Choroid plexus epithelial cell (primary cell): ENCODE measurements around the gene HCAR3.

ENCODE experiments used
- DNase-seq: peaks from one replicate; pipeline ENCODE4 v3.0.0-alpha.2; 2010; ENCODE audit warnings: low read depth
- H3K4me3 ChIP-seq: 2 replicates; pipeline ENCODE4 v1.5.1; 2011; ENCODE audit warnings: low read depth, mild to moderate bottlenecking, control low read depth, low read length, moderate library complexity
- TF ChIP-seq, protein P1 (sequence below): conservative IDR thresholded peaks from 2 replicates; pipeline ENCODE4 v1.5.1; 2011; ENCODE audit warnings: low read depth, mild to moderate bottlenecking, control low read depth, inconsistent platforms, low read length, moderate library complexity

Gene HCAR3

DNA sequence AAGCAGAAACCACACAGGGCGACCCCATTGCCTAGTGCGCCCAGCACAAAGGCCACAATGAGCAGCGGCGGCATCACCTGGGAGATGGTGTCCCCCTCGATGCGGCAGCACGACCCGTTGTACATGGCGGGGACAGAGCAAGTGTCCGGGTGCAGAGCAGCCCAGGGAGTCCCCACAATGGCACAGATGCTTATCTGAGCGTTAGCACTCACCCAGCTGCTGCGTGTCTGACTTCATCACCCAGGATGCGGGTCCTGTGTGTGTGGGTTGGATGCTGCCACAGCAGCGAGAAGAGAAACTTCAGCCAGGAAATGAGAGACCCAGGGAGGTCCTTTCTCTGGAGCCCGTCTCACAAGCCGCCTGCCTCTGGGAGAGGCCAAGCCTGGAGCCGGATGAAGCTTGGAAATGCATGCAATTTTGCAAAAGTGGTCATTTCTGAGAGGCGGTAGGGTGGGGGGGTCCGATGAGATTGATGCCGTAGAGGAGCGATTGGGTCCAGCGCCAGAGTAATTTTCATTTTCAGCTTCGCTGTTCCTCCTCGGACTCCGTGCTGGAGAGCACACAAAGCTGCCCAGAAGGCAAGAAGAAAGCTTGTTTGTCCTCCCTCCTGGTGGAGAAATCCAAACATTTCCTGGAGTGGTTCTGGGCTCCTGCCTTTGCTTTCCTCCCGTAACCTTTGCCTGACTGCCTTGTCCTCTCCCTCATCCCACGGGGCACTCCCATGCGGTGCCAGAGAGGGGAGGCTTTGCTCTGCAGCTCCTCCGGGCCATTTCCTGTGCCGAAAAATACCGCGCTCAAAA is 13.8 kb upstream of the HCAR3 start, which contains the start of gene HCAR1:
Gene HCAR1 (minus strand): TSS at position 630 of the 800 bp plus-strand sequence. CDS start 505 bp downstream, at position 125.
- TF ChIP-seq, protein P1, sequence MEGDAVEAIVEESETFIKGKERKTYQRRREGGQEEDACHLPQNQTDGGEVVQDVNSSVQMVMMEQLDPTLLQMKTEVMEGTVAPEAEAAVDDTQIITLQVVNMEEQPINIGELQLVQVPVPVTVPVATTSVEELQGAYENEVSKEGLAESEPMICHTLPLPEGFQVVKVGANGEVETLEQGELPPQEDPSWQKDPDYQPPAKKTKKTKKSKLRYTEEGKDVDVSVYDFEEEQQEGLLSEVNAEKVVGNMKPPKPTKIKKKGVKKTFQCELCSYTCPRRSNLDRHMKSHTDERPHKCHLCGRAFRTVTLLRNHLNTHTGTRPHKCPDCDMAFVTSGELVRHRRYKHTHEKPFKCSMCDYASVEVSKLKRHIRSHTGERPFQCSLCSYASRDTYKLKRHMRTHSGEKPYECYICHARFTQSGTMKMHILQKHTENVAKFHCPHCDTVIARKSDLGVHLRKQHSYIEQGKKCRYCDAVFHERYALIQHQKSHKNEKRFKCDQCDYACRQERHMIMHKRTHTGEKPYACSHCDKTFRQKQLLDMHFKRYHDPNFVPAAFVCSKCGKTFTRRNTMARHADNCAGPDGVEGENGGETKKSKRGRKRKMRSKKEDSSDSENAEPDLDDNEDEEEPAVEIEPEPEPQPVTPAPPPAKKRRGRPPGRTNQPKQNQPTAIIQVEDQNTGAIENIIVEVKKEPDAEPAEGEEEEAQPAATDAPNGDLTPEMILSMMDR, result peak; percentile 45
- H3K4me3 ChIP-seq, result peak within 1 kb of the TSS; percentile 56
- DNase-seq, result peak; percentile 63

DNA sequence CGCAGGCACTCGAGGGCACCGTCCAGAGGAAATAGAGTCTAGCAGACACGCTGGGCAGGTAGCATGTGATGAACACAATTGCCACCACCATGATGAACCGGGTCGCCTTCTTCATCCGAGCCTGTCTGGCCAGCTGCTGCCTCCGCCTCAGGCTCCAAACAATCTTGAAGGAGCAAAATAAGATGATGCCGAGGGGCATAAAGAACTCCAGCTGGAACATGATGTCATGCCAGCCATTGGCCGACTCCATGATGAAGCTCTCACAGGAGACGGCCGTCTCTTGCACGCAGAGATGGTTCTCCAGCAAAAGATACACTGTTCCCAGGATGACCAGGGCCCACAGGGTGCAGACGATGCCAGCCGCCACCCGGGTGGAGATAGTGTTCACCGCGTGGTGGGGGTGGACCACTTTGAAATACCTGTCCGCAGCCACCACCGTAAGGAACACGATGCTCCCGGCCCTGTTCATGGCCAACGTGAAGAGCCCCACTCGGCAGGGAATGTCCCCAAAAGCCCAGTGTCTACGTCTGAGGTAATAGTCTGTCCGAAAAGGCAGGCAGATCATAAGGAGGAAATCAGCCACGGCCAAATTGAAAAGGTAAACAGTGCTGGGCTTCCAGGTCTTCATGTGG is 13.1 kb upstream of the HCAR3 start:
- TF ChIP-seq, protein P1, result no peak
- peak overlapping the region; percentile 56 for H3K4me3 ChIP-seq
- no peak for DNase-seq

DNA sequence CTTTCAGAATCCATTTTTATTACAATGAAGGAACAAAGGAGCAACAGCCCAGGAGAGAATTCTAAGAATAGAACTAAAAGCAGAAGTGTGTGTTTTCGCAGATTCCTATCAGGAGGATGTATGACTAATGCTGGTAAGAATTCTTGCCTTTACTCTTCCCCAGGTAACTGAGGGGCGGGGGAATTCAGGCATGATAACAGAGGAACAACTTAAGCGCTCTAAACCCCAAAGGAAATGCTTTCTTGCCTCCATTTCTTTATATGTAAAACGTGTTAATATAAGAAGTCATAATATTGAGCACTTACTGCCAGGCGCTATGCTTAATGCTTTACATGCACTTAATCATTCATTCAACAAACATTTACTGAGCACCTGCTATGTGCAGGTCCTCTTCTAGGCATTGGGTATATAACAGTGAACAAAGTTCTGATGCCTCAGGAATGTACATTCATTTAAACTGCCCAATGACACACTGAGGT is 9.5 kb upstream of the HCAR3 start:
- no peak overlapping the region for H3K4me3 ChIP-seq
- TF ChIP-seq, protein P1, result no peak
- DNase-seq, result peak; percentile 61

DNA sequence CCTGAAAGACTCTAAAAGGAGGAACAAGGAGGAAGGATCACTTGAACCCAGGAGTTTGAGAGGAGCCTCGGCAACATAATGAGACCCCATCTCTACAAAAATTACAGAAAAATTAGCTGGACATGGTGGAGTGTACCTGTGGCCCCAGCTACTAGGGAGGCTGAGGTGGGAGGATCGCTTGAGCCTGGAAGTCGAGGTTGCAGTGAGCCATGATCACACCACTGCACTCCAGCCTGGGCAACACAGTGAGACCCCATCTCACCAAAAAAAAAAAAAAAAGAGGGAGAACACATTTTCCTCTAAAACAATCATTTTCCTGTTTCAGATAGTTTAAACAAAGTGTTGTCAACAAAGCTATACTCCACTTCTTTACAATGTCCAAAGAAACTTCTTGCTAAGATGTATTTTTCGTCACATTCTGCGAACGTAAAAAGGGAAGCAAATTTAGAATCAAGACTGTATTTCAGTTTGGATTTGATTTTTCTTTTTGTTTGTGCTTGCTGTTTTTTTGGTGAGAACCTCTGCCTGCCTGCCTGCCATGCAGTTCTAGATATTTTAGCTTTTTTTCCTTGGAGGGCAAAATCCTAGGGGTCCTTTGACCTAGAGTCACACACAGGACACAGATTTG is 9.0 kb upstream of the HCAR3 start:
- TF ChIP-seq, protein P1, result no peak
- no peak for DNase-seq
- H3K4me3 ChIP-seq, result no peak overlapping the region

DNA sequence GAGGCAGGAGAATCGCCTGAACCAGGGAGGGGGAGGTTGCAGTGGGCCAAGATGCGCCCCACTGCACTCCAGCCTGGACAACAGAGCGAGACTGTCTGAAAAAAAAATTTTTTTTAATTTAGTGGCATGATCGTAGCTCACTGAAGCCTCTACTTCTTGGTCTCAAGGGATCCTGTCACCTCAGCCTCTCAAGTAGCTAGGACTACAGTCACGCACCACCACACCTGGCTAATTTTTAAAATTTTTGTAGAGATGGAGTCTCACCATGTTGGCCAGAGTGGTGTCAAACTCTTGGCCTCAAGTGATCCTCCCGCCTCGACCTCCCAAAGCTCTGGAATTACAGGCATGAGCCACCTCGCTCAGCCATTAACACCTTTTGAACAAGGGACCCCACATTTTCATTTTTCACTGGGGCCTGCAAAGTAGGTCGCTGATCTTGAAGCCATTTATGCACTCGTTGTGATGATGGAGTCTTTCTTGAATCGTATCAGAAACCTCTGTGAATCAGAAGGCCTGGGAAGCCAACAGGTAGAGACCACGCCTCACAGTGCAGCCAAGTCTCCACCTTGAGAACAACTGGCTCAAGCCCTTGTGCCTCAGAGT is 8.1 kb upstream of the HCAR3 start:
- TF ChIP-seq, protein P1, result no peak
- no peak for DNase-seq
- H3K4me3 ChIP-seq, result no peak overlapping the region

DNA sequence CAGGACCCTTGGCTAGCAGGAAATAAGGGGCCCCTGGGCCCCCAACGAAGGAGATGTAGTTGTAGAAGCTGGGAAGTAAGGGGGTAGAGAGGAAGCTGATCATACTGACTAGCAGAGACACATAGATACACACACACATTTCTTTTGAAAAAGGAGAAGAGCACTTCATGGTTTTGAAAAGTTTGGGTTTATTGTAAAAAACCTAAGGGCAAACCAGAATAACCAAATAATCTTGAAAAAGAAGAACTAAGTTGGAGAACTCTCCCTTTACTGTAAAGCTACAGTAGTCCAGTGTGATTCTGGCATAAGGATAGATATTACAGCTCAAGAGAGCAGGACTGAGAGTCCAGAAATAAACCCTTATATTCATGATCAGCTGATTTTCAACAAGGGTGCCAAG is 5.8 kb upstream of the HCAR3 start:
- no peak for DNase-seq
- no peak overlapping the region for H3K4me3 ChIP-seq
- TF ChIP-seq, protein P1, result no peak
